GM19023 (cell line): ENCODE data around the gene FBXL15.

Experiments used
- ATAC-seq: cut with Tn5 transposase; IDR thresholded peaks from one replicate; pipeline ENCODE4 v1.9.1; 2021; ENCODE audit warnings: mild to moderate bottlenecking, moderate library complexity; ENCODE audit not compliant: unreplicated experiment

The FBXL15 gene

DNA sequence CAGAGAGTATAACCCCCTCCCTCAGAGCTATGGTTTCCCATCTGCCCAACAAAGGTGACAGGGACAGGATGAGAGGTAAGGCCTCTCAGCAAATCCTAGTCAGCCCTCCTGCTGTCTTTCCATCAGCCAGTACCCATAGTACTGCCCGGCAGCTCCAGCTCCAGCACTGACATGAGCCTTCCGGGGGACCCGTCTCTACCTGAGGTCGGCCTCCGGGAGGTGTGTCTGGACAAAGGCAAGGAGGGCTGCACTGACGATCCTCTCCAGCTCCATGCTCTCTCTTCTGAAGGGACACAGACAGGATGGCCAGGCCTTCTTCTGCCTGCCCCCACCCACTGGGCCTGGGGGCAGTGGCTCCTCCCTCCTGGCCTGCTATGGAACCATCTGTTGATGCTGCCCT lies 4.3 kb downstream of the FBXL15 start:
- no peak for ATAC-seq

DNA sequence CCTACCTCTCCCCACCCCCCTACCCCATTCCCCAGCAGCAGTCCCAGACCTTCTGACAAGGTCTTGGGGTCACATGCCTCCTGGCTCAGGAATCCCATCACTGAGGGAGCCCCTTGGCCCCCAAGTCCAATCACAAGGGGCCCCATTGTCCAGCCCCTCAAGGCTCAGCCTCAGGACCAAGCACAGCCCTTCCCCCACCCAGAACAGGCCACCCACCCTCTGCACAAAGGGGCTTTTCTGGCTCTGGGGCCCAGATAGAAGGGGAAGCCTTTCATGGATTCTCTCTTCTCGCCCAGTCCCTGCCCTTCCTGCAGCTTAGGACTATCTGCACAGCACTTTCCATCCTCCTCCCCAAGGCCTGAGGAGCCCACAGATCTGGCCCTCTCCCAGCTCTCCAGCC lies 4.8 kb downstream of the FBXL15 start:
- ATAC-seq: no peak

DNA sequence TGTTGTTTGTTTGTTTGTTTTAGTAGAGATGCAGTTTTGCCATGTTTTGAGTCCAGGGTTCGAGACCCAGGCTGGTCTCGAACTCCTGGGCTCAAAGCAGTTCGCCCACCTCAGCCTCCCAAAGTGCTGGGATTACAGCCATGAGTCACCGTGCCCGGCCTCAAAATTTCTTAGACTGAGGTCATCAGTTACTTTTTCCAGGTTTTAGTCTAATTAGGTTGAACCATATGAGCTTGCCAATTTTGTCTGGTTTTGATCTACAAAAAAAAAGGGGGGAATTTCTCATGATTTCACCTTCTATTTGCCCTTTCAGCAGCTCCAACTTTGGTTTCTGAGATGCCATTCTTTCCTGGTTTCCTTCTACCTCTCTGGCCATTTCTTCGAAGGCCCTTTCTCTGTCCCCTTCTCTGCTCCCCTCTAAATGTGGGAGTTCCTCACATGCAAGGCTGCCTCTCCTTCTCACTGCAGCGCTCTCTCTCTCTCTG lies 6.2 kb downstream of the FBXL15 start:
- no peak for ATAC-seq

DNA sequence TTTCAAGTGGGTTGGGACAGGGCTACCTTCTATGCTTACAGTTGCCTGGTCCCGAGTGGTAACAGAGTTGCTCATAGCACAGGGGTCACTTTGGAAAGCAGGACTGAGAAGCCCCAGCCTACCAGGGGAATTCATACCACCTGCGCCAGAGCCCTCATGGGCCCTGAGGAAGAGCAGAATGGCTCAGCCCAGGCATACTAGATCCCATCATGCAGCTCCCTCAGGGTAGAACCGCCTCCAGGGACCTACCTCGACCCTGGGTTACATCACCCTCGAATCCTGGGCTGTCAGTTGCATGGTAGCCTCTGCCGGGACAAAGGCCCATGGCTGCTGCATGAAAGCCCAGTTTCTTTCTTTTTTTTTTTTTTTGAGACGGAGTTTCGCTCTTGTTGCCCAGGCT lies 8.8 kb downstream of the FBXL15 start:
- no peak for ATAC-seq

DNA sequence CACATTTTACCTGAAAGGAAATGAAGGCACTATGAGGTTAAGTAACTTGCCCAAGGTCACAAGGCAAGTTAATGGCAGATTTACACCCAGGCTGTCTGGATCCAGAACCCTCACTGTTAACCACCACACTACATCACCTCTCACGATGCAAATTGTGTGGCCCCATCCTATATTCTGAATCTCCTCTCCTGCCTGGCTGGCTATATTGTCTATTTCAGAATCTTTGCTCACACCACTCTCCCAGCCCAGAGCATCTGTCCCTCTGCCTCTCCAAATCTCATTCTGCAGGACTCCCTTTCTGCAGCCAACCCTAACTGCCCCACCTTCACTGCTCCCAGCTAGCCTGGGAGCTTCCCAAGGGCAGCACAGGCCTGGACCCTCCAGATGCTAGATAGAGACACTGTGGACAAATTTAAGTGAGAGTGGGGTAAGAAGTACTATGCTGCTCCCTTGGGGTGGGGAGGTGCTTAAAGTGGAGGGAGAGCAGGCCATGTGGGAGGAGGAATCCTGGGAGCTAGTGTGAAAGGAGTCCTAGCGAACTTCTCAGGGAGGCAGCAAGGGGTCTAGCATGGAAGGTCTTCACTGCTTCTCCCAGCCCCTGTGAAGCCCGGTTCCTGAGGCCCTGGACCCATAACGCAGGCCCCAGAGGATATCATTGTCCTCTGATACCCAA lies 11.0 kb downstream of the FBXL15 start:
- ATAC-seq: no peak

DNA sequence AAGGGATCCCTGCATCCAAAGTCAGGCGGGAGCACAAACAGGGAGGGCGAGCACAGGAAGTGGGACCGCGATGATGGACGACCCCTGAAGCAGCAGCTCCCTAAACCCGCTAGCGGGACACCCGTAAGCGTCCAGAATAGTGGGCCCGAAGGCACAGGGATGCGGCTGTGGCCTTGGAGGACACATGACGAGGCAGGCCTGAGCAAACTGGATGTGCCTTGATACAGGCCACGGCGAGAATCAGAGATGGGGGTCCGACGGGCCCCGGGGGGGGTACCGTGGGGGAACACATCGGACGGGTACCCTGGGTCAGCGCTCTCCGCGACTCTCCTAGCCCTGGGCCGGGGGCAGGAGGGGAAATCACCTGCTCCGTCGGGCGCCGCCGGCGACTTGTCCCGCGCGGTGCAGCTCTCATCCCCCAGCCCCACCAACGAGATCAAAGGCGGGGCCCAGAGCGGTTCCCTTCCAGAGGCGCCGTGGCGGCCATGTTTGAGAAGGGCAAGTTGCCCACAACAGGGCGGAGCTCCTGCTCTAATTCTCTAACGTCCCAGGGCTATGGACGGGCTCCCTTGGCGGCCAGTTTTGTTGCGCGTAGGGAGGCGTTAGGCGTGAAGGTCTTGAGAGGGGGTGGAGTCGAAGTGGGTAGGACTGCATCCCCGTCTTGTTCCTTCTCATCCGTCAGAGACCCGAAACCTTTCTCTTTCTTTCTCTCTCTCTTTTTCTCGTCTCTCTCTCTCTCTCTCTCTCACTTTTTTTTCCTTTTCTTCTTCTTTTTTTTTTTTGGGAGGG lies 11.7 kb downstream of the FBXL15 start, which contains the start of gene CUEDC2:
CUEDC2 (minus strand) TSS at position 413 of the 789 bp plus-strand sequence. CDS start 7,386 bp downstream, outside the sequence.
- peak; percentile 90 for ATAC-seq

DNA sequence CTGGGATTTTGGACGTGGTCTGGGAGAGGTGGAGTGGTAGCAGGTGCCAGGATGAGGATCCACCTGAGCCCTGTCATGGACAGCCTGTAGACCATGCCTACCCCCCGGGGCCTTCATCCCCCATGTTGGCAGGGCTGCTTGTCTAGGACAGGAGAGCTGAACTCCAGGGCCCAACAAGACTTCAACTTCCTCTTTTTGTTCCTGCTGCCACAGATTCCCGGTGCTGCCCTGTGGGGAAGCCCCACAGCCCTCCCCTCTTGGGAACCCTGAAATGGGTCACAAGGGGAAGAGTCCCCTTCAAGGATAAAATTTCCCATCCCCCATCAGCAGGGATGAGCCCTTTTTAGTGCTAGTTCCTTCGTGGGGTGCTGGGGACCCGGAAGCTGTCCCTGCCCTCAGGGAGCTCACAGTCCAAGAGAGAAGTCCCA lies 13.0 kb downstream of the FBXL15 start:
- ATAC-seq: no peak

DNA sequence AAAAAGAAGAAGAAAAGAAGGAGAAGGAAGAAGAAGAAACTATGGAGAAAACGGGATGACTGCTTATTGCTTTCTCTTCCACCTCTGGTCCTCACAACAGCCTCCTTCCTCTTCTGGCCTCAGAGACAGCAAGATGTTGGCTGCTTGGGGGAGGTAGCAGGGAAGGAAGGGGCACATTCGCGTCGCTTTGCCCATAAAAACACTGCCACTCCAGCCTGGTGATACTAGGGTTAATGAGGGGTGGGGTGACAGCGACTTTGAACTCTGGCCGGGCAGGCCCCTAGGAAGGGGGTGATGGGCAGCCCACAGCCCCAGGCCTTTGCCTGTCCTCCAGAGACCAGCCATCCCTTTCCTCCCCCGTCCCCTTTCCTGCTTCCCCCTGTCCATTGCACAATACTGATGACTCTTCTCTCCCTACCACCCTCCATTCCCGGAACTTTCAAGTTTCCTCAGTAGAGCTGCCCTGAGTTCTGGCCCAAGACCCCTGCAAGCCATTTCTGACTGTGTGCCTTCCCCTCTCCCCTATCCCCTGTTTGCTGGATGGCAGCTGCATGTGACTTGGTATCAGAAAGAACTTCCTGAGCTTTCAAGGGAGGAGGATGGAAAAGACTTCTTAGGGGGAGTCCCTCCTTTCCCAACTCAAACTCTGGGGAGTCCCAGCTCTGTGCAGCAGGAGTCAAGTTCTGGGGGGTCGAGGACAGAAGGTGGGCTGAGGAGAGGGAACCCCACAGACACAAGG lies 13.9 kb downstream of the FBXL15 start:
- ATAC-seq: no peak

DNA sequence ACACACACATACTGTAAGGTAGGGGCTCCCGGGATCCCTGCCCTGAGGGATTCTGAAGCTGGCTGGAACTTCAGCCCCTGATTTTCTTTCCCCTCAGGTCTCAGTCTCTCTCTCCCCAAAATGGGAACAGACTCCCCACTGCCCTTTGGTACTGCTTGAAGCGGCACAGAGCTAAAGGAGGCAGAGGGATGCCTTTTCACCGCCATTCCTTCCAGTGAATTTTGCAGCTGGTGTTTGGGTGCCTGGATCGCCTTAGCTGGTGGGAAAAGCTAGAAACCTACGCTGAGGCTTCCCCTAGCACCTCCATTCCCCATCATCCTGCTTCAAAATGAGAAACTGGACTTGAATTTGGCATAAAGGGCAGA lies 14.5 kb downstream of the FBXL15 start:
- no peak for ATAC-seq

DNA sequence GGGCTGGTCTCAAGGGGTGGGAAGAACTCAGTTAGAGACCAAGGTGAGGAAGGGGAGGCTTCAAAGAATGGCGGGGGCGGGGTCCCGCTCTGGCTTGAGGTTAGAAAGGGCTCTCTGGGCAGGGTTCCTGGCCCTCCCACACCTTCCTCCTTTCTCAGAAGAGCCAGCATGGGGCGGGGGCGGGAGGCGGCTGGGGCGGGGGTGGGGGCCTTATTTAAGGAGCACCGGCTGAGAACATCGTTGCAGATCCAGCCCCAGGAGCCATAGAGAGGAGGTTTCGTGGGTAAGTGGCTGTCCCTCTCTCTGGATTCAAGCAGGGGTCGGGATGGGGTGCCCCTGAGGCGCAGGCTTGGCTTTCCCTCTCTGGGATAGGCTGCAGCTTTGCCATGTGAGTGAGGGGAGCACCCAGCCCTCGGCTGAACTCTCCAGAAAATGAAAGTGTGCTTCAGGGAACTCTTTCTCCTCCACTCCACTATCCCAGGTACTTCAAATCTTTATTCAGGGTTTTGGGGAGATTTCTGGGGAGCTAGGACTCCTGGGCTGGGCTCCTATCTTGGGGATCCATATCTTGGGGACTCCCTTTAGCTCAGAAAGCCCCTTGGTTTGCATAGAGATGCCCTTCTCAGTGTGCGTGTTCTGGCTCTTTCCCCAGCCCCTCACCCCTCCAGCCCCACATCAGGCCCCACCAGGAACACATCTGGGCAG lies 15.0 kb downstream of the FBXL15 start:
- ATAC-seq: no peak

DNA sequence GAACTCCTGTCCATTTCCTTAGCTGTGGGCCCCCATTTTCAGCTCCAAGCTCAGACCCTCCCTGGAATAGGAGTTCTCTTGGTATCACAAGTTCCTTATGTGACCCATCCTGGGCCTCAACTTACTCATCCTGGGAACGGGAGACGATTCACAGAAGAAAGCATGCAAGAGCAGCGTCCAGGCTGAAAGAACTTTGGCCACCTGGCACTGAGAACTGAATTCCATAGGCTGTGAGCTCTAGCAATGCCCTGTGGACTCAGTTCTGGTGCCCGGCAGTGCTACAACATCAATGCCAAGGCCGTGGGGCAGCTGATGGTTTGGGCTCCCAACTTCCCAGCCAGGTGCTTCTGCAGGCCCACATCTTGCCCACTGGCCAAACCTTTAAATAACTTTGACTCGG lies 15.7 kb downstream of the FBXL15 start:
- ATAC-seq: no peak

DNA sequence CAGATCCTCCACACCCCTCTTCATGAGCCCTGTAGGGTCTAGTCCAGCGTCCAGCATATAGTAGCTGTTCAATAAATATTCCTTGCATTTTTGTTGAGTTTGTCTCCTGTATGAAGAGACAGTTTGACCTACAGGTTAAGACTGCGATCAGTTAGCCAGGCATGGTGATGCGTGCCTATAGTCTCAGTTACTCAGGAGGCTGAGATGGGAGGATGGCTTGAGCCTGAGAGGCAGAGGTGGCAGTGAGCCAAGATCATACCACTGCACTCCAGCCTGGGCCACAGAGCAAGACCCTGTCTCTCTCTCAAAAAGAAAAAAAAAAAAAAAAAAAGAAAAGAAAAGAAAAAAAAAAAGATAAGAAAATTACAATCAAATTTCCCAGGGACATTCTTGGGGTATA lies 16.9 kb downstream of the FBXL15 start:
- no peak for ATAC-seq

DNA sequence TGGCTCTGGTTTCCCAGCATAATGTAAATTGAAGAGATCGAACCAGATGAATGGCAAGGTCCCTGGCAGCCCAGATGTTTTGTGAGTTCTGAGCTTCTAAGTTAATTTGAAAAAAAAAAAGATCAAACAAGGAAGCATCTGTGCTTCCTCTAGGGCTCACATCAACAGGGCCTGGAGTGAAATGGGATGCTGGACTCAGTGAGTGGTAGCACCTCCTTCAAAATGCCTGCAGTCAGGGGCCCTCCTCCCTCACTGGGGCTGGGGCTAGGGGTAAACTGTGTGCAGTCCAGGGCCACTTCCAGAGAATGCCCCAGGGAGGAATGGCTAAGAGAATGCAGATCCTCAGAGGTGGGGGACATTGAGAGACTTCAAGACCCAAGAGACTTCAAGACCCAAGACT lies 17.7 kb downstream of the FBXL15 start:
- ATAC-seq: no peak

DNA sequence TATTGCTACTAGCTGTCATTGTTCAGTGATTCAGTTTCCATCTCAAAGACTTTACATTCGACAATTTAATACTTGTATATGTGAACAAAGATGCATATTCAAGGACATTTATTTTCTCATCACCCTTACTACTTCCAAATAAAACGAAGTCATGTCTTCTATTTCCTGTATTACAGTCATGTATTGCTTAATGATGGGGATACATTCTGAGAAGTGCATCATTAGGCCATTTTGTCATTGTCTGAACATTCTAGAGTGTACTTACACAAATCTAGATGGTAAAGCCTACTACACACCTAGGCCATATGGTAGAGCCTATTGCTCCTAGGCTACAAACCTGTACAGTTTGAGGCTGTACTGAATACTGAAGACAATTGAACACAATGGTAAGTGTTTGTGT lies 24.2 kb downstream of the FBXL15 start:
- ATAC-seq: no peak

DNA sequence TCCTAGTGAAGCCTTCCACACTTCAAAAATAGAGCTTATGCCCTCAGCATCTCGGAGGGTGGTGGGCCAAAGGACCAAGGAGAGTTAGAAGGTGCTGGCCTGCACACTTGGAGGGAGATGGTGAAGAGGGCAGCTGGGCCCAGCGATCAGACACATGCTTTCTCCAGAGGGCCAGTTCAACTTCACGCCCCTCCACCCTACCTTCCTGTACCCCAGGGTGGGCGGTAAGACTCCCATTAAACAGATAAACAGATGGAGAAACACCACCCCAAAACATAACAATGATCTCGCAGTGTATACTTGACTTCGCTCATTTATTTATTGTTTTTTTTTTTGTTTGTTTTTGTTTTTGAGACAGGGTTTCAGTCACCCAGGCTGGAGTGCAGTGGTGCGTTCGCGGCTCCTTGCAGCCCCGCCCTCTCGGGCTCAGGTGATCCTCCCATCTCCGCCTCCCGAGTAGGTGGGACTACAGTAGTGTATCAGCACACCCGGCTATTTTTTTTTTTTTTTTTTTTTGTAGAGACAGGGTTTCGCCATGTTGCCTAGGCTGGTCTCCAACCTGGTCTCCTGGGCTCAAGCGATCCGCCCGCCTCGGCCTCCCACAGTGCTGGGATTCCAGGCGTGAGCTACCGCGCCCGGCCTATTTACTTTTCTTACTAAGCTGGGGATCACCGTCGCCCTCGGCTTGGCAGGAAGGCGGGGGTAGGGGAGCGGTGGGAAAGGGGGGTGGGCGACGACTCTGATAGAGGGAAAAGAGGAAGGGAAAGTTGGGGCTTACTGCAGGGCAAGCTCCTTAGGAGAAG lies 28.9 kb downstream of the FBXL15 start:
- peak; percentile 51 for ATAC-seq

DNA sequence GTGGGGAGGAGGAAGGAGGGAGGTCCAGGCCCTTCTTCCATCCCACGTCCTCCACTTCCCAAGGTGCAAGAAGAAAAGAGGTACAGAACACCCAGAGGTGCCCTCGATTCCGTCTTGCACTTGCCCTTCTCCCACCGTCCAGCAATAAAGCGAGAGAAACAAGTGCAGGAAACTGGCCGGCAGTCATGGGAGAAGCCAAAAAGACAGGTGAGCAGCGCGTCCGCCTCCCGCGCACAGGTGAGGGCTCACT lies 29.4 kb downstream of the FBXL15 start:
- ATAC-seq: no peak

DNA sequence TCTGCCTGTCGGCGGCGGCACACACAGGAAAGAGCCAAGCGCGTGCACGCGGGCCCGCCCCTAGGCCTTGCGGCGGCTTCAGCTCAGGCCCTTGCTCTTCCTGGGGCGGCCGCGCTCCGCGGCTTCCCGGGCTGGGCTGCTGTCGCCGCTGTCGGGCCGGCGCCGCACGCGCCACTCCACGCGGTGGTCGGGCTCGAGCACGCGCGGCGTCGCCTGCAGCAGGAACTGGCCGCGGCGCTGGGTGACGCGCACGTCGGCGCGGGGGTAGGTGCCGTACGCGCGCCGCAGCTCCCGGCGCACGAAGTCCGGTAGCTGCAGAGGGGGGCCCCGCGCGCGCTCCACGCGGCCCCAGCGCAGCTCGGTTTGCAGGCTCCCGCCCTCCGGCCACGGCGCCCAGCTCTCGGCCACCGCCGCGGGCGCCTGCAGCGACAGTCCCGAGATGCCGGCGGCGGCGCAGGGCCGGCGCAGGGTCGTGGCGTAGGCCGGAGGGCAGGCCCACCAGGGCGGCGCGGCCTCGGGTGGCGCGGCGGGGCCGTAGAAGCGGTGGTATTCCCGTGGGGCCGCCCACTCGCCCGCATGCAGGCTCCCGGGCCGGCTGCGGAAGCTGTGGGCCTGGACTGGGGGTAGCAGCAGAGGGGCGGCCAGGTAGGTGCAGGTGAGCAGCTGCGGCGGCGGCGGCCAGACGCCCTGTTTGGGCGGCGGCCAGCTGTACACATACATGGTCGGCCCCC lies 29.9 kb downstream of the FBXL15 start:
- peak; percentile 74 for ATAC-seq

DNA sequence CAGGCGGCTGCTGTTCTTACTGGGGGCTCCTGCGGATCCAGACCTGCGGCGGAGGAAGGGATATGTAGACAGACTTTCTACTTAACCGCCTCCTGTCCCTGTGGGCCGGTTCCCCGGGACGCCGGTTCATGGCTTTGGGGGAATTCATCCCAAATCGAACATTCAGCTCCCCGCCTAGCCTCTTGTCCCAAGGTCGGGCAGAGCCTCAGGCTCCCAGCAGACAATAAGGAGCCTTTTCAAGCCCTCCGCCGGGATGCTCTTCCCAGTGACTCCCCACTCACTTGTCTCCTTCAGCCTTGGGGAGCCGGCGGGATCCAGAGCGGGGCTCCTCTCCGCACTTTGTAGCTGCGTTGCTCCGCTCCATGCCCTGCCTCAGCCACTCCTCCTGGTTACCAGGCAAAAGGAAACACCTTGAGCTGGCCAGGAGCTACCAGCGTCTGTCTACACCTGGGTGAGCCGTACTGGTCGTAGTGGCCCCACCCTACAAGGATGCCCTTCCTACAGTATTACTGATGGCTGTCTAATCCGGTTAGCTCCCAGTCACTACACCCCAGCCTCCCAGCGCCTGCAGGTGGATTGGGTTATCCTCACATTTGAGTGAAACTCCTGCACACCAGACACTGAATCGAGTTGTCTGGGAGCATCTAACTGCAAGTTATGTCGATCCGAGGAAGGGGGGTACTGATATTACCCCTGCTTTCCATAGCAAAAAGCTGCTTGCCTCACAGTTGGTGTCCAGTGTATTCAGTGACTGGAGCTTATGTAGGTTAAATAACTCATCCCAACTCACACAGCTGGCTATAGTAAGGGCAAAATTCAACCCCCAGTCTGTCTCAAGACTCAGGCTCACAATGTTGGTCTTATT lies 30.7 kb downstream of the FBXL15 start, which contains the start of gene C10orf95:
C10orf95 (minus strand) TSS at position 439 of the 865 bp plus-strand sequence. CDS start 450 bp downstream, outside the sequence.
- no peak for ATAC-seq
